Body of pancreas (tissue), 4 donors: Measurements from ENCODE around the gene PCBP3.

Source experiments
- POLR2A ChIP-seq, 3 donors: fragments of 450-650 bp; IDR thresholded peaks; one replicate each; pipeline ENCODE4 v1.6.1; 2016; ENCODE audit warnings: antibody characterized with exemption in 3 of 3, mild to moderate bottlenecking in 2 of 3
- TF ChIP-seq, protein P1 (sequence below), 7 experiments: fragments of 450-650 bp in 4 of 7; fragments of 200-600 bp in 3 of 7; sonication (generic) in 3 of 7; IDR thresholded peaks; one replicate each; pipeline ENCODE4 v1.5.1; 2016 to 2019; ENCODE audit warnings: antibody characterized with exemption in 7 of 7

DNA sequence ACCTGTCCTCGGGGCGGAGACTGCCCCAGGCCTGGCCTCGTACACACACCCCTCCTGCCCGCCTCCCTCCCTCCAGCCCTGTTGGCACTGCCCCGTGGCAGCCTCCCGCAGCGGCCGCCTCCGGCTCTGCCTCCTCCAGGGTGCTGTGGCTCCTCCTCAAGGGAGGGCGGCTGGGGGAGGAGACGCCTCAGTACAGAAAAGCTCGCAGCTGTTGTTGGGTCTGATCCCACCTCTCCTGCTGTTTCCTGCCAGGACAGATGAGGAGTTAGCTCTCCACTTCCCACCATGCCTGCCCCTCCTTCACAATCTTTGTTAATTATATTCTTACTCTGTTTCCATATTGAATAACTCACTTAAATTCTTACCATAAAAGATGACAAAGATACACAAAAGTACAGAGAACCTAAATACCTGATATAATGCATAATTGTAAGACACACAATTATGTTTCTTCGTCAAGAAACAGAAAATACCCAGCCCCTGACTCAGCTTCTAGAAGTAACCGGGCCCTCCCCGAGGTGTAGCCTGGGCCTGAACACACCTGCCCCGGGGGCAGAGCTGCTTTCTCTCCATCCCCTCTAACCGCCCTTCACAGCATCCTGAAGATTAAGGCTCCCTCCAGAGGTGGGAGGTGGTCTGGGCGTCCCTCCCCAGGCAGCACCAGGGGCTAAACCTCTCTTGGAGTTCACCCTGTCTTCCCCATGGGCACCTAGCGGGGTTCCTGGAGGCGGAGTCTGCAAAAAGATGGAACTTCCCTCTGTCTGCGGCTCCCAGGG, 307.4 kb downstream of the PCBP3 start:
- TF ChIP-seq, protein P1, sequence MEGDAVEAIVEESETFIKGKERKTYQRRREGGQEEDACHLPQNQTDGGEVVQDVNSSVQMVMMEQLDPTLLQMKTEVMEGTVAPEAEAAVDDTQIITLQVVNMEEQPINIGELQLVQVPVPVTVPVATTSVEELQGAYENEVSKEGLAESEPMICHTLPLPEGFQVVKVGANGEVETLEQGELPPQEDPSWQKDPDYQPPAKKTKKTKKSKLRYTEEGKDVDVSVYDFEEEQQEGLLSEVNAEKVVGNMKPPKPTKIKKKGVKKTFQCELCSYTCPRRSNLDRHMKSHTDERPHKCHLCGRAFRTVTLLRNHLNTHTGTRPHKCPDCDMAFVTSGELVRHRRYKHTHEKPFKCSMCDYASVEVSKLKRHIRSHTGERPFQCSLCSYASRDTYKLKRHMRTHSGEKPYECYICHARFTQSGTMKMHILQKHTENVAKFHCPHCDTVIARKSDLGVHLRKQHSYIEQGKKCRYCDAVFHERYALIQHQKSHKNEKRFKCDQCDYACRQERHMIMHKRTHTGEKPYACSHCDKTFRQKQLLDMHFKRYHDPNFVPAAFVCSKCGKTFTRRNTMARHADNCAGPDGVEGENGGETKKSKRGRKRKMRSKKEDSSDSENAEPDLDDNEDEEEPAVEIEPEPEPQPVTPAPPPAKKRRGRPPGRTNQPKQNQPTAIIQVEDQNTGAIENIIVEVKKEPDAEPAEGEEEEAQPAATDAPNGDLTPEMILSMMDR (IDR thresholded peaks at IDR 0.05) = no peak
- no peak for TF ChIP-seq POLR2A (IDR thresholded peaks at IDR 0.05)
